Suppressor macrophage treated with lipopolysaccharide for 4 hours (primary cell): ENCODE measurements around the gene MMP7.

ENCODE experiments used
- DNase-seq: peaks from one replicate; pipeline ENCODE4 v3.0.0-alpha.2; 2020

MMP7 gene

GRCh38 chr11:102530558-102530957, at the start of gene MMP7:
MMP7 (minus strand) TSS chr11:102530747; CDS start chr11:102530700, 47 bp downstream.
- peak; percentile 75 for DNase-seq

GRCh38 chr11:102577723-102578122, 47.2 kb upstream of the MMP7 start:
- no peak for DNase-seq

GRCh38 chr11:102577182-102577581, 46.6 kb upstream of the MMP7 start:
- peak; percentile 84 for DNase-seq

GRCh38 chr11:102576350-102576749, 45.8 kb upstream of the MMP7 start:
- no peak for DNase-seq

- no peak for DNase-seq
Measured at GRCh38 chr11:102575012-102575411, 44.5 kb upstream of the MMP7 start.

GRCh38 chr11:102573851-102574250, 43.3 kb upstream of the MMP7 start:
- no peak for DNase-seq

GRCh38 chr11:102572554-102573220, 42.1 kb upstream of the MMP7 start:
- no peak for DNase-seq

GRCh38 chr11:102568851-102569250, 38.3 kb upstream of the MMP7 start:
- no peak for DNase-seq

- DNase-seq = no peak
Measured at GRCh38 chr11:102566112-102566511, 35.6 kb upstream of the MMP7 start.

GRCh38 chr11:102564110-102564509, 33.6 kb upstream of the MMP7 start:
- DNase-seq = peak; percentile 67

GRCh38 chr11:102561636-102562035, 31.1 kb upstream of the MMP7 start:
- DNase-seq = no peak

GRCh38 chr11:102560555-102561011, 30.0 kb upstream of the MMP7 start:
- peak; percentile 61 for DNase-seq

- no peak for DNase-seq
Measured at GRCh38 chr11:102559839-102560238, 29.3 kb upstream of the MMP7 start.

GRCh38 chr11:102555091-102555490, 24.5 kb upstream of the MMP7 start:
- no peak for DNase-seq

- DNase-seq = no peak
Measured at GRCh38 chr11:102553835-102554282, 23.3 kb upstream of the MMP7 start.

GRCh38 chr11:102552447-102553194, 22.1 kb upstream of the MMP7 start:
- no peak for DNase-seq

GRCh38 chr11:102552020-102552419, 21.5 kb upstream of the MMP7 start:
- DNase-seq = no peak

GRCh38 chr11:102551169-102551781, 20.7 kb upstream of the MMP7 start:
- no peak for DNase-seq

GRCh38 chr11:102546923-102547471, 16.4 kb upstream of the MMP7 start:
- peak; percentile 86 for DNase-seq

GRCh38 chr11:102546427-102546826, 15.9 kb upstream of the MMP7 start:
- peak; percentile 63 for DNase-seq

- peak; percentile 40 for DNase-seq
Measured at GRCh38 chr11:102545701-102546100, 15.2 kb upstream of the MMP7 start.

GRCh38 chr11:102544594-102544993, 14.0 kb upstream of the MMP7 start:
- DNase-seq = no peak

- no peak for DNase-seq
Measured at GRCh38 chr11:102539567-102539966, 9.0 kb upstream of the MMP7 start.

GRCh38 chr11:102538932-102539331, 8.4 kb upstream of the MMP7 start:
- no peak for DNase-seq
